Mammary epithelial cell (primary cell): Measurements from ENCODE around the gene NAT14.

Source experiments
- CTCF ChIP-seq, 2 donors: IDR thresholded peaks in 1 of 2; conservative IDR thresholded peaks in 1 of 2; 2 replicates each; pipeline ENCODE4 v1.5.1; 2011 to 2012; ENCODE audit warnings: inconsistent platforms in 2 of 2, low read length in 2 of 2, mild to moderate bottlenecking in 2 of 2, control low read depth in 1 of 2, low read depth in 1 of 2; ENCODE audit not compliant: insufficient read depth in 1 of 2; ENCODE audit errors: extremely low read depth in 1 of 2
- EZH2 ChIP-seq: IDR thresholded peaks from 2 replicates; pipeline ENCODE4 v1.6.1; 2012; ENCODE audit warnings: low read length, inconsistent platforms, borderline replicate concordance

DNA sequence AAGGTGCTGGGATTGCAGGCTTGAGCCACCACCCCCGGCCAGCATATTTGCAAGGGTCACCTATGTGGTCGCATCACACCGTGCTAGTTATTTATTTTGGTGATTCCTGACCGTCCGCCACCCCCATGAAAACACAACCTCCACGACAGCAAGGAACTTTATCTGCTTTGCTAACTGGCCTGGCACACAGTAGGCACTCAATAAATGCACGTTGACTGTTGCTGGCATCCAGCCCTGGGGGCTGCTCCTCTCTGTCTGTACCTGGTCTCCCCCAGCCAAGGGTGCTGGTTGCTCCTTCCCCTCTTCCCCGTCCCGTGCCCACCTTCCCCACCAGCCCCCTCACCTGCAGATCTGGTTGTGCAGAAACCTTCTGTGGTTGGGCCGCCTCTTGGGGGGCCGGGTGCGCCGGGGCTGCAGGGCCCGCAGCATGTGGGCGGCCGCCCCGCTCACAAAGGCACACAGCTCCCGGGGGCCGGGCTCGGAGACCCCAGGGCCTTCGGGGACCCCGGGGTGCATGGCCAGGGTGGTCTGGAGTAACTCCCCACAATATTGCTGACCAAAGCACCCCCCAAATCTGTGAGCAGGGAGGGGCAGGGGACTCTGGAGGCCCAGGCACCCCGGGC lies 20.8 kb upstream of the NAT14 start:
- TF ChIP-seq EZH2 (no peak), CTCF (conservative IDR thresholded peaks at IDR 0.05 in 1 of 2, IDR thresholded peaks at IDR 0.05 in 1 of 2; ENCODE audit: extremely low read depth in 1 of 2, insufficient read depth in 1 of 2, low read depth in 1 of 2, low read length in 2 of 2) (no peak)
